ENCODE results near the gene CD274. TPM values are rescaled to one million over a fixed set of nuclear protein-coding genes. Genes with fewer than 3 reads are reported as not detected.

The CD274 gene
- total RNA-seq, 1 donor from 2014 or later, result 21.4 TPM

DNA sequence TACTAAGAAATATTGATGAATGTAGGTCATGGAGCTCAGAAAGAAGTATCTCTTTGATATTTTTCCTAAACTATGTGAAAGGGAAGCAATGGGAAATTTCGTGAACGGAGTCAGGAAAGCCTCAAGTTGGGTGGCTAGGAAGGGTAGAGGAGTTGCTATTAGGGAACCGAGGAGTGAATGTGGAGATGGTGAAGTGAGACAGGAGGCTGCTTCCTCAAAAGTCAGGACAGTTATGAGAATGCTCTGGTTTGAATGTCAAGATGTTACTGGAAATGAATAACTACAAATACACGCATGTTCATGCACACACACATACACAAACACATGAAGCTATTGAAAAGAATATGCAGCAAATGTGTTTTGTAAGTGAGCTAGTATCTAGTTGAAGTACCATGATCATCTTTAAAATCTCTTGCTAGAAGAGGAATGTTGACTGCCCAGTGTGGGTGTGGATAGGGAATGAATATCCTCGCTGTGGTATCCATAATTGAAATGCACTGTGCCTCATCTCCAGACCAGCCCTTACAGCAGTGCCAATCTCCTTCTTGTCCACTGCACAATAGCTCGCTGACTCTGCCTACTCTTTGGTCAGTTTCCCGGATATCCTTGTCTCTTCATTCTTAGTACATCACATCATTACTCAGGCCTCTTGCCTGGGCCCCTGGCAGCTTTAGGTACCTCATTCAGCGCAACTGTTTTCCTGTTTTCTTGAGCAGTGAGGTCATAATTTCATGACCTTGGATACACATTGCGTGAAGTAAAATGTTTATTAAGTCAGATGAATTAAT, 38.1 kb downstream of the CD274 start:
- Mint-ChIP-seq H3K27ac (ENCODE audit: unreplicated experiment) (no peak overlapping the region), H3K36me3 (ENCODE audit: low read depth, unreplicated experiment) (no peaks in the 10 kb centered on the region), H3K9me3 (ENCODE audit: unreplicated experiment) (peaks cover 3% of the 10 kb centered on the region), H3K4me1 (ENCODE audit: low read depth, unreplicated experiment) (peaks cover 12% of the 10 kb centered on the region), H3K4me3 (ENCODE audit: unreplicated experiment) (no peak overlapping the region), H3K27me3 (ENCODE audit: low read depth, unreplicated experiment) (no peaks in the 10 kb centered on the region)
- no peak overlapping the region for H3K9ac ChIP-seq (ENCODE audit: low read length)
- H3K27ac ChIP-seq (ENCODE audit: low read depth, low read length), result no peak overlapping the region
- no peaks in the 10 kb centered on the region for H3K79me2 ChIP-seq (ENCODE audit: insufficient read depth, low read length)
- no peaks in the 10 kb centered on the region for H3K9me3 ChIP-seq (ENCODE audit: insufficient read depth, low read depth, low read length)
- no peak for TF ChIP-seq EZH2 (IDR thresholded peaks at IDR 0.05; ENCODE audit: insufficient read depth, low read length)
- TF ChIP-seq CTCF (IDR thresholded peaks at IDR 0.05; ENCODE audit: insufficient read depth, low read depth, low read length), result no peak
- H3K4me2 ChIP-seq (ENCODE audit: low read length), result no peak overlapping the region
- no peaks in the 10 kb centered on the region for H3K27me3 ChIP-seq (ENCODE audit: insufficient read depth, low read length)
- DNase-seq (ENCODE audit: low read depth) (peak; percentile 54), FAIRE-seq (no peak)
- H3K4me3 ChIP-seq (ENCODE audit: insufficient read depth, low read depth, low read length), result no peak overlapping the region
- peaks cover 7% of the 10 kb centered on the region for H3K4me1 ChIP-seq (ENCODE audit: insufficient read depth, low read length)
- H3K36me3 ChIP-seq (ENCODE audit: insufficient read depth, low read length), result no peaks in the 10 kb centered on the region
- no peaks in the 10 kb centered on the region for H4K20me1 ChIP-seq (ENCODE audit: insufficient read depth, low read length)
- H2AFZ ChIP-seq (ENCODE audit: low read depth, low read length), result peak overlapping the region; percentile 42

GRCh38 chr9:5489630-5490490, 39.5 kb downstream of the CD274 start:
- H4K20me1 ChIP-seq (ENCODE audit: insufficient read depth, low read length), result no peaks in the 10 kb centered on the region
- FAIRE-seq (no peak), DNase-seq (ENCODE audit: low read depth) (no peak)
- no peak overlapping the region for H2AFZ ChIP-seq (ENCODE audit: low read depth, low read length)
- no peaks in the 10 kb centered on the region for H3K36me3 ChIP-seq (ENCODE audit: insufficient read depth, low read length)
- no peak overlapping the region for H3K9ac ChIP-seq (ENCODE audit: low read length)
- H3K79me2 ChIP-seq (ENCODE audit: insufficient read depth, low read length), result no peaks in the 10 kb centered on the region
- peaks cover 17% of the 10 kb centered on the region for H3K4me1 ChIP-seq (ENCODE audit: insufficient read depth, low read length)
- Mint-ChIP-seq H3K27ac (ENCODE audit: unreplicated experiment) (no peak overlapping the region), H3K9me3 (ENCODE audit: unreplicated experiment) (peaks cover 3% of the 10 kb centered on the region), H3K36me3 (ENCODE audit: low read depth, unreplicated experiment) (no peaks in the 10 kb centered on the region), H3K4me1 (ENCODE audit: low read depth, unreplicated experiment) (peaks cover 20% of the 10 kb centered on the region), H3K27me3 (ENCODE audit: low read depth, unreplicated experiment) (no peaks in the 10 kb centered on the region), H3K4me3 (ENCODE audit: unreplicated experiment) (no peak overlapping the region)
- H3K9me3 ChIP-seq (ENCODE audit: insufficient read depth, low read depth, low read length), result no peaks in the 10 kb centered on the region
- TF ChIP-seq CTCF (IDR thresholded peaks at IDR 0.05; ENCODE audit: insufficient read depth, low read depth, low read length) (no peak), EZH2 (IDR thresholded peaks at IDR 0.05; ENCODE audit: insufficient read depth, low read length) (no peak)
- H3K27ac ChIP-seq (ENCODE audit: low read depth, low read length), result no peak overlapping the region
- no peak overlapping the region for H3K4me3 ChIP-seq (ENCODE audit: insufficient read depth, low read depth, low read length)
- no peak overlapping the region for H3K4me2 ChIP-seq (ENCODE audit: low read length)
- H3K27me3 ChIP-seq (ENCODE audit: insufficient read depth, low read length), result no peaks in the 10 kb centered on the region
